Activated CD4-positive, alpha-beta T cell treated with anti-CD3 and anti-CD28 coated beads, Interleukin-2, amount 50 U/mL, for 48 hours (primary cell): ENCODE data around the gene UPK1A.

Experiments used
- DNase-seq, 2 experiments: peaks; one replicate each; pipeline ENCODE4 v3.0.0-alpha.2; 2020

UPK1A gene

GRCh38 chr19:35693835-35694599, 27.7 kb downstream of the UPK1A start:
- DNase-seq = peak; percentile 94 to 95

GRCh38 chr19:35695895-35696422, 29.6 kb downstream of the UPK1A start:
- no peak for DNase-seq

GRCh38 chr19:35696835-35697234, 30.5 kb downstream of the UPK1A start:
- peak in 1 of 2 experiments; percentile 38 for DNase-seq

GRCh38 chr19:35702223-35703012, 36.1 kb downstream of the UPK1A start:
- DNase-seq = peak; percentile 93 to 95

- no peak for DNase-seq
Observed at GRCh38 chr19:35703343-35703742, 37.0 kb downstream of the UPK1A start.

- DNase-seq = peak in 1 of 2 experiments; percentile 33
Observed at GRCh38 chr19:35704218-35704617, 37.9 kb downstream of the UPK1A start, which contains the start of gene ZBTB32. ZBTB32 (plus strand) TSS chr19:35704558; CDS start chr19:35714627, 10,069 bp downstream.

- DNase-seq = no peak
Observed at GRCh38 chr19:35708391-35708790, 42.1 kb downstream of the UPK1A start.

- DNase-seq = peak; percentile 73 to 80
Observed at GRCh38 chr19:35710784-35711723, 44.7 kb downstream of the UPK1A start.

GRCh38 chr19:35712567-35713505, 46.5 kb downstream of the UPK1A start:
- DNase-seq = peak; percentile 86 to 91

- DNase-seq = no peak
Observed at GRCh38 chr19:35713506-35713850, 47.2 kb downstream of the UPK1A start.

GRCh38 chr19:35713904-35714495, 47.7 kb downstream of the UPK1A start:
- DNase-seq = peak; percentile 19 to 20

GRCh38 chr19:35714601-35715354, 48.5 kb downstream of the UPK1A start:
- DNase-seq = peak; percentile 50 to 58

GRCh38 chr19:35715355-35715809, 49.1 kb downstream of the UPK1A start:
- DNase-seq = peak in 1 of 2 experiments; percentile 30

- DNase-seq = peak; percentile 40 to 46
Observed at GRCh38 chr19:35715981-35716800, 49.9 kb downstream of the UPK1A start.

GRCh38 chr19:35716801-35717664, 50.7 kb downstream of the UPK1A start:
- peak; percentile 96 to 97 for DNase-seq

GRCh38 chr19:35717665-35718344, 51.5 kb downstream of the UPK1A start, which contains the start of gene KMT2B:
KMT2B (plus strand) TSS chr19:35718003; CDS start chr19:35718019, 16 bp downstream.
- no peak for DNase-seq

GRCh38 chr19:35718345-35719041, 52.2 kb downstream of the UPK1A start:
- DNase-seq = peak; percentile 66 to 71
